GM19023 (cell line): ENCODE measurements around the gene BRMS1.
"Not testable (repeated sequence)": the region's sequence is repeated elsewhere in the genome, so short reads cannot be mapped to it uniquely, and the experiment has no call there.

Experiments used
- ATAC-seq: cut with Tn5 transposase; IDR thresholded peaks from one replicate; pipeline ENCODE4 v1.9.1; 2021; ENCODE audit warnings: mild to moderate bottlenecking, moderate library complexity; ENCODE audit not compliant: unreplicated experiment

BRMS1 gene

GRCh38 chr11:66311965-66312548, 32.8 kb downstream of the BRMS1 start:
- peak; percentile 68 for ATAC-seq

GRCh38 chr11:66311470-66311964, 33.4 kb downstream of the BRMS1 start:
- ATAC-seq = no peak

GRCh38 chr11:66310803-66311440, 34.0 kb downstream of the BRMS1 start:
- not testable (repeated sequence) for ATAC-seq

- ATAC-seq = no peak
Measured at GRCh38 chr11:66310324-66310723, 34.6 kb downstream of the BRMS1 start.

- ATAC-seq = no peak
Measured at GRCh38 chr11:66309475-66309874, 35.4 kb downstream of the BRMS1 start.

- no peak for ATAC-seq
Measured at GRCh38 chr11:66302656-66303055, 42.2 kb downstream of the BRMS1 start.

- no peak for ATAC-seq
Measured at GRCh38 chr11:66299186-66299585, 45.7 kb downstream of the BRMS1 start.

GRCh38 chr11:66297610-66298009, 47.3 kb downstream of the BRMS1 start:
- no peak for ATAC-seq

GRCh38 chr11:66294626-66295620, 50.0 kb downstream of the BRMS1 start:
- no peak for ATAC-seq

GRCh38 chr11:66293777-66294625, 50.9 kb downstream of the BRMS1 start:
- ATAC-seq = no peak

- no peak for ATAC-seq
Measured at GRCh38 chr11:66293352-66293751, 51.6 kb downstream of the BRMS1 start.

GRCh38 chr11:66292543-66293332, 52.2 kb downstream of the BRMS1 start:
- no peak for ATAC-seq

GRCh38 chr11:66291706-66292542, 53.0 kb downstream of the BRMS1 start, which contains the start of gene TMEM151A:
TSS of gene TMEM151A (plus strand) at chr11:66291894. CDS start at chr11:66292014, 120 bp downstream.
- ATAC-seq = no peak

GRCh38 chr11:66291303-66291705, 53.6 kb downstream of the BRMS1 start:
- ATAC-seq = no peak

- no peak for ATAC-seq
Measured at GRCh38 chr11:66290330-66290621, 54.6 kb downstream of the BRMS1 start.

- ATAC-seq = peak; percentile 41
Measured at GRCh38 chr11:66289548-66290329, 55.2 kb downstream of the BRMS1 start.

- ATAC-seq = peak; percentile 86
Measured at GRCh38 chr11:66288671-66289547, 56.0 kb downstream of the BRMS1 start, which contains the start of gene YIF1A. TSS of gene YIF1A (minus strand) at chr11:66289143. CDS start at chr11:66288985, 158 bp downstream.
